Measurements from ENCODE around the gene REXO5.
"Not testable (repeated sequence)": the region's sequence is repeated elsewhere in the genome, so short reads cannot be mapped to it uniquely, and the experiment has no call there.

Gene REXO5

DNA sequence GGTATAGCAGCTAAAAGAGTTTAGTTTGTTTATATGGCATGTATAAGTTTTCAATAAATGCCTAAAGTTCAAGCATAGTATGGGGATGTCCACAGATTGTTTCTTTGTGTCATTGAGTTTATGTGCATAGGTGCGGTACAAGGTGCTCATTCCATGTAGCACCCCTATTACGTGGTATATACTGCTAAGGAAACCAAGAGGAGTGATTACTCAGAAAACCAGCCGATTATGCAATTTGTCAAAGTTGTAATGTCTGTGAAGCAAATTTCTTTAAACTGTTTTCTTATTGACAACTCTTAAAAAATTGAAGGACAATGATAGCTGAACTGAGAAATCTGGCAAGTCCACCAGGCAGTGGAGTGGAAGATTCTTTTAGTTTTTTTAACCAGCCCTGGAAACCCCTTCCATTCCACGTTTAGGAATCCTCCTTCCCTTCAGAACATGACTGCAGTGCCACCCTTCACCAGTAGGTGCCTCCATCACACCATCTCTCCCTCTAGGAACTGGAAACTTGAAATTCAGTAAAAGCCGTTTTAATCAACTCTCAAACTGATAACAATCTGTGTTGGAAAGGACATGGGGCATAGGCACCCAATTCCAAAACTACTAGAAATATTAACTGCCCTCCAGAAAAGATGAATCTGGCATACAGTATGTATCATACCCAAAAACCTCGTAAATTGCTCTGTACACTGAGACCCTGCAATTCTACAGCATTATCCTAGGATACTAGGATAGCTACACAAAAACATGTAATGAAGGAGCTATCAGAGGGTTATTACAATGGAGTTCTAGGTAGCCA is 43.5 kb downstream of the REXO5 start:
- peak; percentile 67 for DNase-seq

DNA sequence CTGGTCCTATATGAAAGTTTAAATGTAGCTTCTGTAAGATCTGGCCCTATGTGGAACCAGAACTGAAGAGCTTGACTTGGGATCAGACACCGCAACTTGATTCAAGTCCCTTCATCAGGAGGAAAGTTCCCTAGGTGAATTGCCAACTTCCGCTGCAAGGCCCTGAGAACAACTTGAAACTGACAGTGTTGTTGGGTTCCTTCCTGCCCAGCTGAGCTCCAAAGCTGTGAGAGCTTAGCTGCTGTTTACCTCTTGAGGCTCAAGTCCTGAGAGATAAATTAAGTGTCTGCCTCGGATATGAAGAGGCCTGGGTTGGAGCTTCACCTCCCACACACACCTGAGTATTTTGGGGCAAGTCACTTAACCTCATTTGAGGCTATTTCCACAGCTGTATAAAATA is 44.7 kb downstream of the REXO5 start:
- no peak for DNase-seq

GRCh38 chr16:20851601-20852000 is 45.3 kb downstream of the REXO5 start:
- peak; percentile 88 for DNase-seq

- DNase-seq = no peak
These were observed 46.8 kb downstream of the REXO5 start for GRCh38 chr16:20853143-20853542.

GRCh38 chr16:20853981-20854620 is 47.8 kb downstream of the REXO5 start:
- DNase-seq = no peak

DNA sequence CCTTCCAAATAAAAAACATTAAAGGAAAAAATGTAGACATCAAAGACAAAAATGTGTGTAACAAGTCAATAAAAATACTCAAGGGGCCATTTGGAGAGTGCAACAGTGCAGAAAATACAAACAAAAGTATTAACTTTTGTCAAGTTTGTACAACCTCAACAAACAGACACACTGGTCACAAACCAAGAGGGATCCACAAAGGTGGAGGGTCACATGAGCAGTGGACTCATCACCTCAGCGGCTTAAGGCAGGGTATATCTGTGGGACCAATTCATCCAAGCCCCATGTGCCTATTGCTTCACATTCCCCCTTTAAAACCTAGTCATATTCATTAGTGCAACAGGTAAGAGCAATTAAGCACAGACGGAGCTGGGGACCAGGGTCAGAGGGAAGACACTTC is 48.6 kb downstream of the REXO5 start:
- no peak for DNase-seq

DNA sequence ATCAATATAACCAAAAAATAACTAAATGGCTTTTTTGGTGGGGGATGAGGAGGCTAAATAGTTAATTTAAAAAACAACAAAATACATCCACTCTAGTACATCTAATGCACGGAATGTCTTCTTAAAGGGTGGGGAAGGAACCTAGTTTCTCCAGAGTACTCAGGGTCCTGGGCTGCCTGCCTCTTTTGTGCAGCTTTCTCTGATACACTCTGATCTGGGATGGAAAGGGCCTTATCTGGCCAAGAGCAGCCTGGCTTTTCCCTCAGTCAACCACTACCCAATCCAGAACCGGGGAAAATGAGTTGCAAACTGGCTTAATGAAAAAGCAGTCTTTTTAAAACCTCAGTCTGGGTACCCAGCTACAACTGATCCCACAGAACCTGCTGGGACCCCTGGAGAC is 51.0 kb downstream of the REXO5 start:
- no peak for DNase-seq

DNA sequence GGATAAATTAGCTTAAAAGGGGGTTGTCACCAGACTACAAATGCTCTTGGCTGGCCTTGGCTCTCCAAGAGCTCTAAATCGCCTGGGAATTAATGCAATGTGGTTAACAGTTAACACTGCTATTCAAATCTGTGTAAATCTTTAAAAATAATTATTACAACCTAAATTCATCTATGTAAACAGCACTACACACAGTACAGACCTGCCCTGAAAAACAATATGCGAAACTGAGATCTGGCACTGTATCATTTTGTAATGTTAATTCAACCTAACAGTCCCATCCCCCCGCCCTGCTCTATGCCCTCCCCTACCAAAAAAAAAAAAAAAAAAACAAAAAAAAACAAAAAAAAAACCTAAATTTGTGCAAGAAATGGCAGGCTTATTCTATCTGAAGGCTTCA is 52.9 kb downstream of the REXO5 start:
- DNase-seq = no peak

- DNase-seq = no peak
These were observed 53.4 kb downstream of the REXO5 start for GRCh38 chr16:20859699-20860098.

DNA sequence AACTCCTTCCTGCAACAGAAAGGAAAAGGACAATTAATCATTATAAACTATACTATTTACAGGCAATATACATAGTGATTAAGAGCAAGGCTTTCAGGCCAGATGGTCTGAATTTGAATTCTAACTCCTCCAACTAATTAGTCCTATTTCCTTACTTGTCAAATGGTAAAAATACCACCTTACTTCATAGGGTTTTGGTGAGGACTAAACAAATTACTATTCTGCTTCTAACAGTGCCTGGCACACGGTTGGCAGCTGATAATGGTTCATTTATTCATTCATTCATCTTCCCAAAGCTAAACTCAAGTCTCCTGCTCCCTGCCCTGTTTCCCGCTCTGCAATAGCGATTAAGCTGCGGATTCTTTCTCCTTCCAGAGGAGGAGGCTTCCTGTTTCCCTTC is 54.0 kb downstream of the REXO5 start:
- no peak for DNase-seq

GRCh38 chr16:20860995-20861394 is 54.7 kb downstream of the REXO5 start:
- not testable (repeated sequence) for DNase-seq

- DNase-seq = no peak
These were observed 56.0 kb downstream of the REXO5 start for GRCh38 chr16:20862162-20862960.

DNA sequence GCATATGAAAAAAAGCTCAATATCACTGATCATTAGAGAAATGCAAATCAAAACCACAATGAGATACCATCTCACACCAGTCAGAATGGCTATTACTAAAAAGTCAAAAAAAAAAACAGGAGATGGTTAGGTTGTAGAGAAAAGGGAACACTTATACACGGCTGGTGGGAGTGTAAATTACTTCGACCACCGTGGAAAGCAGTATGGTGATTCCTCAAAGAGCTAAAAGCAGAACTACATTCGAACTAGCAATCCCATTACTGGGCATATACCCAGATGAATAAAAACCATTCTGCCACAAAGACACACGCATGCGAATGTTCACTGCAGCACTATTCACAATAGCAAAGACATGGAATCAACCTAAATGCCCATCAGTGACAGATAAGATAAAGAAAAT is 58.0 kb downstream of the REXO5 start:
- DNase-seq = not testable (repeated sequence)

DNA sequence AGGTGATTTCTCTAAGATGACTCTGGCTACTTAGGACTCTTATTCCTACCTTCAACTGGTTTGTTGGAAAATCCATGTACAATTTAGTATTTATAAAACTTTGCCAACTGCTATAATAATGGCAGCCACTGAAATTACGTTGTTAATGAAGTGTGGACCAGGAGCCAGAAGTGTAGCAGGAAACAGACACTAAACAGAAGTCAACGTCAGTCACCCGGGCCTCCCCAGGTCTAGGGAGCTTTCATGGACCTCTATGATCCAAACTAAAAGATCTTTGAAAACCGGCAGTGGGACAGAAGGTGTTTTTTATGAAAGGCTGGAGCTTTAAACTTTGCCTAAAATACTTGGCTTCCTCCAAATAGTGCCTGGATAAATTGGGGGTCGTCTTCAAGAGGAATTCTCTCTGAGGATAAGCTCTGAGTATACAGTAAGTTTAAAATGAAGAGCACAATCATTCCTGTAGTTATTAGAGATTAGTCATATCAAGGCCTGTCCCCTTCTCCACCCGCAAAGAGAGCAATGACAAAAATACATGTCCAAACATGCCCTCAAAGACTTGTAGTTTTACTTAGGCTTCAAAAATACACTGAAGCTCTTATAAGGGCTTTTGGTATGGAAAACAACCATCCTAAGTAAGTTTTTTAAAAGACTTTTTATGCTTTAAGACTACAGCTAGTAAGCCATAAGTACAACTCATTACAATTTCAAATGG is 59.2 kb downstream of the REXO5 start:
- peak; percentile 44 for DNase-seq

DNA sequence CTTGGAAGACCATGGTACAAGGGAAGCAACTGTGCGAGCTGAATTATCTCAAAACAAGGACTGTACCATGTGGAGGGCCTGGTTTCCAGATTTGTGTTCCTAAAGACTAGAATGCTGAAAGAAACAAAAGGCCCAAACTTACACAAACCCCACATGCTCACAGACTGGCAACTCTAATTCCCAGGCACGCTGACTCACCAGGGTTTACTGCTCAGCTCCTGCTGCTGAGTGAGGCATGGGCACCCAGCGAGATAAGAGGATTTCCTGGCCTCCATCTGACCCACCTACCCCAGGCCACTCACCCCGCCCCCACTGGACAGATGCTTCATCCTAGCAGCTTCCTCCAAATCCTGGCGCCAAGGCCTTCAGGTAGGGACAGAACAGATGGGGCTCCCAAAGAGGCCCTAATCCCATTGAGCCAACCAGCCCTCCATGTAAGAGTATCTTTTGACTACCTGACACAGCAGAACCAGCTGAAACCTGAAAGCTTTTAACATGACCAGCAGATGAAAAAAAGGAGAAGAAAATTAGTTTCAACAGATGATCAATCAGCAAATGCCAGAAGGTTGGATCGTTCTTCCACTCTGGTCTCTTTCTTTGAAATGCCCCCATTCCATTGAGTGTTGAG is 59.9 kb downstream of the REXO5 start:
- DNase-seq = peak; percentile 76

GRCh38 chr16:20866801-20867200 is 60.5 kb downstream of the REXO5 start:
- no peak for DNase-seq

GRCh38 chr16:20867585-20867984 is 61.3 kb downstream of the REXO5 start:
- no peak for DNase-seq

DNA sequence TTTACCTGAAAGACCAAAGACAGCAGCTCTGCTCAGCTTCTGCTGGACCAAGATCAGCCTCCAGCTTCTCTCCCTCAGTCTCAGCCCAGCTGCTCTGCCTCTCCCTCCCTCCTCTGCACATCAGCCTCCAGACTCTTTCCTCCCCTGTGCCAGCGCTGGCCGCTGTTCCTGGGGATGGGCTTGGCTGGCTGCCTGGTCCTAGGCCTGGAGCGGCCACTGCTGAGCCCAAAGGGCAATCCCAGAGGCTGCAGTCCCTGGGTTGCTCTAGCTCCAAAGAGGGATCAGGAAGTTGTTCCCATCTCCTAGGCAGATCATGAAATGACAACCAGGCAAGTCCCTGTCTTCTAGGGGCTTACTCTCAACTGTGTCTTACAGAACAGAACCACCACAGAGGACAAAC is 62.6 kb downstream of the REXO5 start:
- no peak for DNase-seq

DNA sequence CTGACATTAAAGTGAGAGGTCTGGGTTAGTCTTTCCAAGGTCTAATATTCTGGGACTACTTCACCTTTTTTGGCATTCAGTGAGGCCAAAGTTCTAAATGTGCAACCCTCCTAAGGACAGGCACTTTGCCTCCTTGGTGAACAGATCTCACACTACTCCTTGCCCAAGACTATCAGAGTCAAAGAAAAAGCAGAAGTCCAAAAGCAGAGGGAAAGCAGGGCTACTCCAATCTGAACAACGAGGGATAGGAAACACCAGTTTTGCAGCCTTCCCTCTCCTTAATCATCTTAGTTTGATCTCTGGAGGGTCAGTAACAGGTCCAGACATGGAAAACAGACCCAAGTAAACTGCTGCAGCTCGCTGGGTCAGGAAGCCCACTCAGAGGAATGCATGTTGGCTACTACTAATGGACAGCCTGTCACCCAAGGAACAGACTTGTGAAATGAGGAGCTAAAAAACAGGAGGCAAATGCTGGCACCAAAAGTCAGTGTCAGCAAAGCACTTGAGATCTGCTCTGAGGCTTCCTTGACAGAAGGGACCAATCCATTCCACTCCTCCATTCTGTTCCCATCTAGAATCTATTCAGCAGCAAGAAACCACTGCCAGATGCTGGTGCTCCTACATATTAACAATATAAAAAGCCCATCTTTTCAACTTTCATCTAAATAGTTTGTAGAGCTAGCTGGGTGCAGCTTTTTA is 63.9 kb downstream of the REXO5 start:
- no peak for DNase-seq

DNA sequence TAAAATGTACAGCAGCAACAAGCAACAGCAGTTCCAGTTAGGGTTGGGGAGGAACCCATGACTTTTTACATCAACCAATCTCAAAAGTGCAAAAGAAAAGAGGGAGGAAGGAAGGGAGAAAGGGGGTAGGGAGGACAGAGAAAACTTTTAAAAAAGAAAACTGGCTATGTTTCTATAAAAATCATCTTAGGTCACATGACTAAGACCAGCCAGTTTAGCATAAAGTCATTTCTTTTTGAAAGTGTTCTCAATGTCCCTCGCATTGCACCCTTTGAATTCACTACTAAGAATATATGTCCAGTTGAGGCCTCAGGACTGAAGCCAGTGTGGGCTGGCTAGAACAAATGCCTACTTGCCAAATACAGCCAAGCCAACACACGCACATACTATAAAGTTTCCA is 64.9 kb downstream of the REXO5 start:
- no peak for DNase-seq

GRCh38 chr16:20871941-20872815 is 65.9 kb downstream of the REXO5 start:
- no peak for DNase-seq
